Measurements from ENCODE around the gene C12orf43. TPM values are rescaled to one million over a fixed set of nuclear protein-coding genes. Genes with fewer than 3 reads are reported as not detected.

C12orf43 gene
- total and polyA plus RNA-seq, 2 donors (not counting 1 experiment from before 2014, with no cell fraction given), result 6.7 to 18.9 TPM

DNA sequence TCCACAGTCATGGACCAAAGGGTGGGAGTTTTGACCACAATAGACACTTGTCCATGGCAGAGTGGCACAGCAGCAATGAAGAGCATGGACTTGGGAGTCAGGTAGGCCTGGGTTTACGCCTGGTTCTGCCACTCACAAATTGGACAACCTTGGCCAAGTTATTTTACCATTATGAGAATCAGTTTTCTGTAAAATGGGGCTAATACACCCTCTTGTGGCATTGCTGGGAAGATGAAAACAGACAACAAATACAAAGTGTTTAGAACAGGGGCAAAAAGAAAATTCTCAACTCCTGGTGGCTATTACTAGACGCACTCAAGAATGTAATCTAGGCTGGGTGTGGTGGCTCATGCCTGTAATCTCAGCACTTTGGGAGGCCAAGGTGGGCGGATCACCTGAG is 2.6 kb downstream of the C12orf43 start:
- Mint-ChIP-seq H3K27me3 (no peaks in the 10 kb centered on the region), H3K4me1 (peaks cover 14% of the 10 kb centered on the region), H3K27ac (no peak overlapping the region), H3K9me3 (ENCODE audit: insufficient read depth) (no peaks in the 10 kb centered on the region), H3K4me3 (no peak overlapping the region)
- Histone ChIP-seq H3K79me2 (ENCODE audit: control insufficient read depth, insufficient read depth, low read length) (peaks cover 33% of the 10 kb centered on the region), H3K4me1 (ENCODE audit: control insufficient read depth in 2 of 2, insufficient read depth in 2 of 2, low read length in 2 of 2) (peaks cover 4 to 7% of the 10 kb centered on the region in 2 donors), H3K27me3 (replicated peaks in 1 of 4; ENCODE audit: control extremely low read depth in 1 of 4, control insufficient read depth in 3 of 4, insufficient read depth in 4 of 4, low read length in 3 of 4) (no peaks in the 10 kb centered on the region), H3K9ac (ENCODE audit: low read length) (no peak overlapping the region), H4K20me1 (ENCODE audit: control insufficient read depth, insufficient read depth, low read length, poor library complexity, severe bottlenecking) (no peaks in the 10 kb centered on the region), H2AFZ (ENCODE audit: insufficient read depth, low read depth, low read length, poor library complexity, severe bottlenecking) (no peak overlapping the region), H3K36me3 (replicated peaks in 1 of 2; ENCODE audit: control extremely low read depth in 1 of 2, control insufficient read depth in 1 of 2, extremely low read depth in 1 of 2, insufficient read depth in 2 of 2, low read length in 1 of 2) (peaks cover 8 to 27% of the 10 kb centered on the region in 2 experiments), H3K9me3 (ENCODE audit: control extremely low read depth in 1 of 3, control insufficient read depth in 2 of 3, insufficient read depth in 1 of 3, low read length in 2 of 3) (no peaks in the 10 kb centered on the region), H3K27ac (ENCODE audit: low read length in 2 of 2) (no peak overlapping the region), H3K4me3 (ENCODE audit: control extremely low read depth in 1 of 5, extremely low read depth in 1 of 5, insufficient read depth in 1 of 5, low read depth in 2 of 5, low read length in 4 of 5) (no peak overlapping the region), H3K4me2 (replicated peaks; ENCODE audit: low read depth, low read length, poor library complexity, severe bottlenecking) (no peak overlapping the region)
- ATAC-seq (ENCODE audit: low read depth) (no peak), DNase-seq (no peak)
- TF ChIP-seq EZH2 (IDR thresholded peaks at IDR 0.05; ENCODE audit: borderline replicate concordance, insufficient read depth, low read depth, low read length, poor library complexity, severe bottlenecking), result no peak
- TF ChIP-seq, protein P1, sequence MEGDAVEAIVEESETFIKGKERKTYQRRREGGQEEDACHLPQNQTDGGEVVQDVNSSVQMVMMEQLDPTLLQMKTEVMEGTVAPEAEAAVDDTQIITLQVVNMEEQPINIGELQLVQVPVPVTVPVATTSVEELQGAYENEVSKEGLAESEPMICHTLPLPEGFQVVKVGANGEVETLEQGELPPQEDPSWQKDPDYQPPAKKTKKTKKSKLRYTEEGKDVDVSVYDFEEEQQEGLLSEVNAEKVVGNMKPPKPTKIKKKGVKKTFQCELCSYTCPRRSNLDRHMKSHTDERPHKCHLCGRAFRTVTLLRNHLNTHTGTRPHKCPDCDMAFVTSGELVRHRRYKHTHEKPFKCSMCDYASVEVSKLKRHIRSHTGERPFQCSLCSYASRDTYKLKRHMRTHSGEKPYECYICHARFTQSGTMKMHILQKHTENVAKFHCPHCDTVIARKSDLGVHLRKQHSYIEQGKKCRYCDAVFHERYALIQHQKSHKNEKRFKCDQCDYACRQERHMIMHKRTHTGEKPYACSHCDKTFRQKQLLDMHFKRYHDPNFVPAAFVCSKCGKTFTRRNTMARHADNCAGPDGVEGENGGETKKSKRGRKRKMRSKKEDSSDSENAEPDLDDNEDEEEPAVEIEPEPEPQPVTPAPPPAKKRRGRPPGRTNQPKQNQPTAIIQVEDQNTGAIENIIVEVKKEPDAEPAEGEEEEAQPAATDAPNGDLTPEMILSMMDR (IDR thresholded peaks at IDR 0.05), result no peak
- intact Hi-C loops (cut with micrococcal nuclease), result no loop called here
- WGBS (ENCODE audit: insufficient coverage), result 100% methylated on average over 1 of the region's 3 CpGs
- CTCF ChIA-PET, result no interaction called here
- POLR2A ChIA-PET, result interaction anchor here (0.7 kb wide), 1 partner anchor 434 kb away, joined by 4 read pairs; no protein-coding TSS in a partner anchor

DNA sequence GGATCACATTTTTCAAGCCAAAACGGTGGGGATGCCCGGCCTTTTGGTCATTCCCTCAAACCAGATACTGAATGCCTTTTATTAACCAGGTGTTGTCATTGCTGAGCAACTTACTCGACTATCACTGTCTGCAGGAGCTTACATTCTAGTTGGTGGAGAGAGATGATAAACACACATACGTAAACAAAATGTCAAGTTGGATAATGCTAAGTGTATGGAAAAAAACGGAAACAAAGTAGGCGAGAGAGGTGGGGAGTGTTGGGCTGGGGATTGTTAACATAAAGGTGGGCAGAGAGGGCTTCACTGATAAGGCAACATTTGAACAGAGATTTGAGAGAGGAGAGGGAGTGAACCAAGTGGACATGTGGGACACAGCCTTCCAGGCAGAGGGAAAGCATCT is 4.5 kb downstream of the C12orf43 start:
- peaks cover 4 to 7% of the 10 kb centered on the region in 2 donors for H3K4me1 ChIP-seq (ENCODE audit: control insufficient read depth in 2 of 2, insufficient read depth in 2 of 2, low read length in 2 of 2)
- intact Hi-C loops (cut with micrococcal nuclease), result no loop called here
- no peaks in the 10 kb centered on the region for H3K27me3 Mint-ChIP-seq
- WGBS (ENCODE audit: insufficient coverage), result 95% methylated on average over 3 of the region's 6 CpGs
- H3K9me3 ChIP-seq (ENCODE audit: control extremely low read depth in 1 of 3, control insufficient read depth in 2 of 3, insufficient read depth in 1 of 3, low read length in 2 of 3), result no peaks in the 10 kb centered on the region
- H3K4me3 ChIP-seq (ENCODE audit: control extremely low read depth in 1 of 5, extremely low read depth in 1 of 5, insufficient read depth in 1 of 5, low read depth in 2 of 5, low read length in 4 of 5), result no peak overlapping the region
- no peak overlapping the region for H3K9ac ChIP-seq (ENCODE audit: low read length)
- no peak overlapping the region for H2AFZ ChIP-seq (ENCODE audit: insufficient read depth, low read depth, low read length, poor library complexity, severe bottlenecking)
- DNase-seq (no peak), ATAC-seq (ENCODE audit: low read depth) (no peak)
- peaks cover 33% of the 10 kb centered on the region for H3K79me2 ChIP-seq (ENCODE audit: control insufficient read depth, insufficient read depth, low read length)
- no peaks in the 10 kb centered on the region for H3K9me3 Mint-ChIP-seq (ENCODE audit: insufficient read depth)
- no peak overlapping the region for H3K4me2 ChIP-seq (replicated peaks; ENCODE audit: low read depth, low read length, poor library complexity, severe bottlenecking)
- no peak for TF ChIP-seq EZH2 (IDR thresholded peaks at IDR 0.05; ENCODE audit: borderline replicate concordance, insufficient read depth, low read depth, low read length, poor library complexity, severe bottlenecking)
- TF ChIP-seq, protein P1 (IDR thresholded peaks at IDR 0.05), result no peak
- no peak overlapping the region for H3K4me3 Mint-ChIP-seq
- CTCF ChIA-PET, result interaction anchor here (1.2 kb wide), 1 partner anchor 84 kb away, joined by 3 read pairs; no protein-coding TSS in a partner anchor
- no peak overlapping the region for H3K27ac ChIP-seq (ENCODE audit: low read length in 2 of 2)
- POLR2A ChIA-PET, result no interaction called here
- peaks cover 11 to 39% of the 10 kb centered on the region in 2 experiments for H3K36me3 ChIP-seq (replicated peaks in 1 of 2; ENCODE audit: control extremely low read depth in 1 of 2, control insufficient read depth in 1 of 2, extremely low read depth in 1 of 2, insufficient read depth in 2 of 2, low read length in 1 of 2)
- H3K4me1 Mint-ChIP-seq, result peaks cover 14% of the 10 kb centered on the region
- no peaks in the 10 kb centered on the region for H3K27me3 ChIP-seq (replicated peaks in 1 of 4; ENCODE audit: control extremely low read depth in 1 of 4, control insufficient read depth in 3 of 4, insufficient read depth in 4 of 4, low read length in 3 of 4)
- H4K20me1 ChIP-seq (ENCODE audit: control insufficient read depth, insufficient read depth, low read length, poor library complexity, severe bottlenecking), result no peaks in the 10 kb centered on the region
- H3K27ac Mint-ChIP-seq, result no peak overlapping the region
